ENCODE results near the gene GAS2L3.

Gene GAS2L3

GRCh38 chr12:100668945-100669536 is 95.6 kb downstream of the GAS2L3 start:
- DNase-seq = peak; percentile 40 to 82

GRCh38 chr12:100669922-100670321 is 96.4 kb downstream of the GAS2L3 start:
- no peak for DNase-seq

- DNase-seq = no peak
Measured at GRCh38 chr12:100671396-100672074, 98.1 kb downstream of the GAS2L3 start.

- peak in 1 of 2 experiments; percentile 16 for DNase-seq
Measured at GRCh38 chr12:100672075-100672592, 98.7 kb downstream of the GAS2L3 start.

GRCh38 chr12:100674036-100674888 is 100.8 kb downstream of the GAS2L3 start:
- DNase-seq = no peak
